SKM-1 treated with dmso at 0.1 percent for 144 hours (cell line): ENCODE measurements around the gene PCDHAC1.
"Not testable (repeated sequence)": the region's sequence is repeated elsewhere in the genome, so short reads cannot be mapped to it uniquely, and the experiment has no call there.

Experiments used
- DNase-seq: peaks from one replicate; lab custom pipeline; 2025; ENCODE audit not compliant: unreplicated experiment; lab: John Stamatoyannopoulos, UW

The PCDHAC1 gene

GRCh38 chr5:140925806-140926442 lies at the start of gene PCDHAC1:
PCDHAC1 (plus strand) TSS chr5:140926299; CDS start chr5:140926893, 594 bp downstream.
- DNase-seq: no peak

DNA sequence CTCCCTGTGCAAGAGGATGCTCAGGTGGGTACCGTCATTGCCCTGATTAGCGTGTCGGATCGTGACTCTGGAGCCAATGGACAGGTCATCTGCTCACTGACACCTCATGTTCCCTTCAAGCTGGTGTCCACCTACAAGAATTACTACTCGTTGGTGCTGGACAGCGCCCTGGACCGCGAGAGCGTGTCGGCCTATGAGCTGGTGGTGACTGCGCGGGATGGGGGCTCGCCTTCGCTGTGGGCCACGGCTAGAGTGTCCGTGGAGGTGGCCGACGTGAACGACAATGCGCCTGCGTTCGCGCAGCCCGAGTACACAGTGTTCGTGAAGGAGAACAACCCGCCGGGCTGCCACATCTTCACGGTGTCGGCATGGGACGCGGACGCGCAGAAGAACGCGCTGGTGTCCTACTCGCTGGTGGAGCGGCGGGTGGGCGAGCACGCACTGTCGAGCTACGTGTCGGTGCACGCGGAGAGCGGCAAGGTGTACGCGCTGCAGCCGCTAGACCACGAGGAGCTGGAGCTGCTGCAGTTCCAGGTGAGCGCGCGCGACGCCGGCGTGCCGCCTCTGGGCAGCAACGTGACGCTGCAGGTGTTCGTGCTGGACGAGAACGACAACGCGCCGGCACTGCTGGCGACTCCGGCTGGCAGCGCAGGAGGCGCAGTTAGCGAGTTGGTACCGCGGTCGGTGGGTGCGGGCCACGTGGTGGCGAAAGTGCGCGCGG lies 49.4 kb upstream of the PCDHAC1 start:
- DNase-seq: not testable (repeated sequence)

- no peak for DNase-seq
Measured at GRCh38 chr5:140877262-140877581, 48.9 kb upstream of the PCDHAC1 start.

GRCh38 chr5:140881889-140882590 lies 44.1 kb upstream of the PCDHAC1 start, which contains the start of gene PCDHA13:
PCDHA13 (plus strand) TSS chr5:140882124; CDS start chr5:140882269, 145 bp downstream.
- DNase-seq: no peak

GRCh38 chr5:140882591-140882899 lies 43.6 kb upstream of the PCDHAC1 start:
- no peak for DNase-seq

DNA sequence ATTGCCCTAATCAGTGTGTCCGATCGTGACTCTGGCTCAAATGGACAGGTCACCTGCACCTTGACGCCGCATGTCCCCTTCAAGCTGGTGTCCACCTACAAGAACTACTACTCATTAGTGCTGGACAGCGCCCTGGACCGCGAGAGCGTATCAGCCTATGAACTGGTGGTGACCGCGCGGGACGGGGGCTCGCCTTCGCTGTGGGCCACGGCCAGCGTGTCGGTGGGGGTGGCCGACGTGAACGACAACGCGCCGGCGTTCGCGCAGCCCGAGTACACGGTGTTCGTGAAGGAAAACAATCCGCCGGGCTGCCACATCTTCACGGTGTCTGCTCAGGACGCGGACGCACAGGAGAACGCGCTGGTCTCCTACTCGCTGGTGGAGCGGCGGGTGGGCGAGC lies 42.7 kb upstream of the PCDHAC1 start:
- no peak for DNase-seq

DNA sequence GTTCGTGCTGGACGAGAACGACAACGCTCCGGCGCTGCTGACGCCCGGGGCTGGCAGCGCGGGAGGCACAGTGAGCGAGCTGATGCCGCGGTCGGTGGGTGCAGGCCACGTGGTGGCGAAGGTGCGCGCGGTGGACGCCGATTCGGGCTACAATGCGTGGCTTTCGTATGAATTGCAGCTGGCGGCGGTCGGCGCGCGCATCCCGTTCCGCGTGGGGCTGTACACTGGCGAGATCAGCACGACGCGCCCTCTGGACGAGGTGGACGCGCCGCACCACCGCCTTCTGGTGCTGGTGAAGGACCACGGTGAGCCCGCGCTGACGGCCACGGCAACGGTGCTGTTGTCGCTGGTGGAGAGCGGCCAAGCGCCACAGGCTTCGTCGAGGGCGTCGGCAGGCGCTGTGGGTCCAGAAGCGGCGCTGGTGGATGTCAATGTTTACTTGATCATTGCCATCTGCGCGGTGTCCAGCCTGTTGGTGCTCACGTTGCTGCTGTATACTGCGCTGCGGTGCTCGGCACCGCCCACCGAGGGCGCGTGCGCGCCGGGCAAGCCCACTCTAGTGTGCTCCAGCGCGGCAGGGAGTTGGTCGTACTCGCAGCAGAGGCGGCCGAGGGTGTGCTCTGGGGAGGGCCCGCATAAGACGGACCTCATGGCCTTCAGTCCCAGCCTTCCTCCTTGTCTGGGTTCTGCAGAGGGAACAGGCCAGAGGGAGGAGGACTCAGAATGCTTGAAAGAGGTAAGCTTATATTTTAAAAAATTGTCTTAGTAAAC lies 42.0 kb upstream of the PCDHAC1 start:
- no peak for DNase-seq

- no peak for DNase-seq
Measured at GRCh38 chr5:140916325-140916724, 9.8 kb upstream of the PCDHAC1 start.

DNA sequence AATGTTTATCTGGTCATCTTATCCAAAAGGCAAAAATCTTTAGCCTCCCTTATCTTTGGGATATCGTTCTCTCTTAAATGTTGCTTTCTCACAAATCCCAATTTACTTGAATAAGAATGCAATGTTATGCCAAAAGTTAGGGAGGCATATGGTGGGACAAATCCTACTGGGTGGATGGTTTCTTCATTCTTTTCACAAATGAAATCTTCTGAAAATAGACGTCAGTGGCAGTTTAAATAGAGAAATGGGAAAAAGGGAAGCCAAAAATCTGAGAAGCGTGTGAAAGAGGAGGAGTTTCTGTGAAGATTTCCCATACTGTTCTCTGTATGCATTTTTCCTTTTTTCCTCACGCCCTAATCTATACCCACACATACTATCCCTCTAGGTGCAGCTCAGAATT lies 2.5 kb upstream of the PCDHAC1 start:
- no peak for DNase-seq

DNA sequence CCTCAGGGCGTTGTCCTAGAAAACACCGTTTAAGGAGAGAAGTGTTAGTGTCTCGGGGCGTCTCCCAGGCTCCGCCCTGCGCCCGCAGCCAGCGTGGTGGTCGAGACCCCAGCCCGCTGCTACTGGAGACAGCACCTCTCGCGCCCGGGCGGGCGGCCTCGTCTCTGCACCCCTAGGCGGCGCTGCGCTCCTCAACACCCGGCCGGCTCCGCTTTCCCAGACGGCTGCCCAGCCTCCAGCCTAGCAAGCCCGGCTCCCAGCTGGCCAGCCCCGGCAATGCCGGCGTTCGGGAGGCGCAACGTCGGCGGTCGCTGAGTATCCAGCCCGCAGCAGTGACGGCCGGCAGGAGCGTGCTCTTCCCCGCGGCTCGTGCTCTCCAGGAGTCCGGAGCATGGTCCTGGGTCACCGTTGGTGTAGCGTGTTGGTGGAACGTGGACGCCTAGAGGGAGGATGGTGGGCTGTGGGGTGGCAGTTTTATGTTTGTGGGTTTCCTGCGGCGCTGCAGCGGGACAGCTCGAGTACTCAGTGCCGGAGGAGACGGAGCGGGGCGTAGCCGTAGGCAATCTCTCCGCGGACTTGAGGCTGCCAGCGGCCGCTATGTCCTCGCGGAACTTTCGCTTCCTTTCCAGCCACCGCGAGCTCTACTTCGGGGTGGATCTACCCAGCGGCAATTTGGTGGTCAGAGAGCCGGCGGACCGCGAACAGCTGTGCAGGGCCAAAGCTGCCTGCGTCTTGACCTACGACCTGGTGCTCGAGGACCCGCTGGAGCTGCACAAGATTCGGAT lies 536 bp downstream of the PCDHAC1 start:
- no peak for DNase-seq

GRCh38 chr5:140927228-140927573 lies 1.1 kb downstream of the PCDHAC1 start:
- no peak for DNase-seq

GRCh38 chr5:140934964-140935606 lies 9.0 kb downstream of the PCDHAC1 start:
- DNase-seq: no peak

GRCh38 chr5:140946578-140946977 lies 20.5 kb downstream of the PCDHAC1 start:
- DNase-seq: no peak

DNA sequence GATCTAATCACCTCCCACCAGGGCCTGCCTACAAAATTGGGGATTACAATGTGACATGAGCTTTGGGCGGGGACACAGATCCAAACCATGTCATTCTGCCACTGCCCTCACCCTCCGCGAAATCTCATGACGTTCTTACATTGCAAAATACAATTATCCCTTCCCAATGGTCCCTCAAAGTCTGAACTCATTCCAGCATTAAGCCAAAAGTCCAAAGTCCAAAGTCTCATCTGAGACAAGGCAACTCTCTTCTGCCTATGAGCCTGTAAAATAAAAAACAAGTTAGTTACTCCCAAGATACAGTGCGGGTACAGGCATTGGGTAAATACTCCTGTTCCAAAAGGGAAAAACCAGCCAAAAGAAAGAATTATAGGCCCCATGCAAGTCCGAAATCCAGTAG lies 25.5 kb downstream of the PCDHAC1 start:
- no peak for DNase-seq

DNA sequence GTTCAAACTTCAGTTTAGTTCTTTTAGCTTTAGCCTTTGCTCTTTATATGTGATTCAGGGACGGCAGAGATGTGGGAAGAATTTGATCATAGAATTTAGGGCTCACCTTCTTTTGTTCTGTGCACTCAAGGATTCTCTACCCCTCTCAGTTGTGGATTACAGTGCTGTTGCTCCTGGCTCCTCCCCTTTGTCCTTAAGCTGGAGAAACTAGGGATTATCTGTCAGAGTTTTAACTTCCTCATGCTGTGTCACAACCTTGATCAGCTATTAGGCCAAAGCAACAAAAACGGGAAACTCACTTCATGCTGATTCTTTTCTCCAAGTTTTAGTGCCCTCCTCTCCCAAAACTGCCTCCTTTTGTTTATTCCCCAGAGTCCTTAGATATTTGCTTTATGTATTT lies 27.1 kb downstream of the PCDHAC1 start:
- no peak for DNase-seq

DNA sequence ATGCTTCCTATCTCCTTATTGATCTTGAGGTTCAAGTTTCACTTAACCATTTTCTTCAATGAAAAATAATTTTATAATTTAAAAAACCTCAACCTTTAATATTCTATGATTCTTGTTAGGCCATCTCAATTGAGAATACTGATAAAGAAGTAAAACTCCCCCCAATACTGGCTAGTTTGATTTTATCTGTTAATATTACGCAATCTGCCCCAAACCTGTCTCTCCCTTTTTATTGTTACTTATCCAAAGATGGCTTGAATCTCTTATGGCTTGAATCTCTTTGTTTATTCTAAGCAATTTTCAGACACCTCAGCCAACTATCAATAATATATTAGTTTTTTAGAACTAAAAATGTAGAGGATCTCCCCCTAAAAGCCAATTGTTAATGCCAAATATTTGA lies 36.1 kb downstream of the PCDHAC1 start:
- no peak for DNase-seq

DNA sequence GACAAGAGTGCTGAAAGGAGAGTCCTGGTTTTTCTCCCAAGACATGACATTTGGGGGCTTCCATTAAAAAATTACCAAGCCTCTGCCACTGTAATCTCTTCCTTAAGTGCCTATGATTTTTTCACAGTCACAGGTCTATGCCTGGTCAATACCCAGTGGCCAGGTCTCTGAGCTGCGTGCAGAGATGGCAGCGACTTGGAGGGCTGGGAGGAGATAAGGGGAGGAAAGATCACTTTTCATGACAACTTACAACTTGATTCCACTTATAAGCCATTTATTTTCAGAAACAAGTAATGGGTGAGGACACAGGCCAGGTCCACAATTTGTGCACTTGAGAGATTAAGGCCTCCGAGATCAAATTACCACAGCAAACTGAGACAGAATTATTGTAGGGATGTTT lies 38.3 kb downstream of the PCDHAC1 start:
- no peak for DNase-seq

DNA sequence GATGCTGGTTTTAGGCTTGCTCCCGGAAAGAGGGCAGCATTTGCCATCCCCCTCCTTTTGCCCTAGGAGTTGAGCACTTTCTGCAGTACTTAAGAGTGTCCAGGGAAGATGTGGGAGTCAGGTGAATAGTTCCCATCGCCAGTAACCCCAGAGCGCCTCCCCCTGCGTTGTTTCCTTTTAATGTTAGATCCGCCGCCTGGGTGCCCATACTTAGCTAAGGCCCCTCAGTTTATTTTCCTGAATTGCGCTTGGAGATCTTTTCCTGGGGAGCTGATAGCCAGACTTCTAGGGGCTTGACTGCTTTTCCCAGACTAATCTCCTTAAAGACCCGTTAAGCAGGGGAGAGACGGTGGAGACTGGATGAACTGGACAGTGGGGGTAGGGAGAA lies 39.8 kb downstream of the PCDHAC1 start:
- no peak for DNase-seq

- DNase-seq: no peak
Measured at GRCh38 chr5:140966293-140967225, 40.5 kb downstream of the PCDHAC1 start, which contains the start of gene PCDHAC2. PCDHAC2 (plus strand) TSS chr5:140966476; CDS start chr5:140966767, 291 bp downstream.
